Osteocyte (in vitro differentiated cells): ENCODE results near the gene SLC16A5. TPM values are rescaled to one million over a fixed set of nuclear protein-coding genes. Genes with fewer than 3 reads are reported as not detected.
"Not testable (repeated sequence)": the region's sequence is repeated elsewhere in the genome, so short reads cannot be mapped to it uniquely, and the experiment has no call there.

Source experiments
- DNase-seq: peaks from one replicate; pipeline ENCODE4 v3.0.0; 2021; ENCODE audit warnings: mixed read lengths; ENCODE audit not compliant: unreplicated experiment; ENCODE audit errors: extremely low spot score
- H3K27ac Mint-ChIP-seq: one replicate; pipeline ENCODE4 v1.8.0; 2021; ENCODE audit warnings: mild to moderate bottlenecking, mixed read lengths; ENCODE audit not compliant: unreplicated experiment
- H3K27me3 Mint-ChIP-seq: one replicate; pipeline ENCODE4 v1.8.0; 2021; ENCODE audit warnings: mixed read lengths; ENCODE audit not compliant: unreplicated experiment
- H3K36me3 Mint-ChIP-seq: one replicate; pipeline ENCODE4 v1.8.0; 2021; ENCODE audit warnings: mixed read lengths; ENCODE audit not compliant: unreplicated experiment
- H3K4me1 Mint-ChIP-seq: one replicate; pipeline ENCODE4 v1.8.0; 2021; ENCODE audit warnings: mixed read lengths; ENCODE audit not compliant: unreplicated experiment
- H3K4me3 Mint-ChIP-seq: one replicate; pipeline ENCODE4 v1.8.0; 2021; ENCODE audit warnings: mild to moderate bottlenecking, moderate library complexity, mixed read lengths; ENCODE audit not compliant: unreplicated experiment
- H3K9me3 Mint-ChIP-seq: one replicate; pipeline ENCODE4 v1.8.0; 2021; ENCODE audit warnings: mixed read lengths; ENCODE audit not compliant: unreplicated experiment
- CTCF ChIP-seq: fragments of 200-600 bp; sonication (generic); IDR thresholded peaks from 2 replicates; pipeline ENCODE4 v1.5.0; 2021; ENCODE audit warnings: antibody characterized with exemption, mild to moderate bottlenecking, moderate library complexity
- total RNA-seq: library from RNA; stranded (reverse); gene quantifications from 2 replicates; pipeline ENCODE4 v1.2.1, GENCODE V29; 2021

The SLC16A5 gene
- total RNA-seq, 1 donor from 2014 or later = 7.0 TPM

- Mint-ChIP-seq H3K9me3 (no peaks in the 10 kb centered on the region), H3K4me1 (peaks cover 11% of the 10 kb centered on the region), H3K27me3 (no peaks in the 10 kb centered on the region), H3K36me3 (peaks cover 10% of the 10 kb centered on the region), H3K4me3 (no peak overlapping the region), H3K27ac (no peak overlapping the region)
- no peak for TF ChIP-seq CTCF
- no peak for DNase-seq
Measured at GRCh38 chr17:75133001-75133400, 45.2 kb downstream of the SLC16A5 start.

GRCh38 chr17:75133607-75134347 is 46.0 kb downstream of the SLC16A5 start:
- H3K4me3 Mint-ChIP-seq, DNase-seq, H3K36me3 Mint-ChIP-seq, H3K9me3 Mint-ChIP-seq, H3K27me3 Mint-ChIP-seq: not testable (repeated sequence)
- Mint-ChIP-seq H3K27ac (peak overlapping the region; percentile 23), H3K4me1 (peaks cover 11% of the 10 kb centered on the region)

- H3K27ac Mint-ChIP-seq = peak overlapping the region; percentile 56
- no peaks in the 10 kb centered on the region for H3K27me3 Mint-ChIP-seq
- TF ChIP-seq CTCF = no peak
- peaks cover 12% of the 10 kb centered on the region for H3K36me3 Mint-ChIP-seq
- no peaks in the 10 kb centered on the region for H3K9me3 Mint-ChIP-seq
- no peak overlapping the region for H3K4me3 Mint-ChIP-seq
- H3K4me1 Mint-ChIP-seq = peaks cover 8% of the 10 kb centered on the region
- DNase-seq = no peak
Measured at GRCh38 chr17:75135452-75135851, 47.7 kb downstream of the SLC16A5 start.

- Mint-ChIP-seq H3K27me3 (no peaks in the 10 kb centered on the region), H3K4me3 (no peak overlapping the region), H3K4me1 (peaks cover 6% of the 10 kb centered on the region), H3K9me3 (no peaks in the 10 kb centered on the region), H3K36me3 (peaks cover 11% of the 10 kb centered on the region), H3K27ac (peak overlapping the region; percentile 56)
- TF ChIP-seq CTCF = no peak
- DNase-seq = no peak
Measured at GRCh38 chr17:75135946-75136345, 48.2 kb downstream of the SLC16A5 start.

GRCh38 chr17:75137762-75138161 is 50.0 kb downstream of the SLC16A5 start:
- H3K27me3 Mint-ChIP-seq, H3K9me3 Mint-ChIP-seq, H3K4me1 Mint-ChIP-seq, H3K4me3 Mint-ChIP-seq, DNase-seq, H3K27ac Mint-ChIP-seq: not testable (repeated sequence)
- peaks cover 18% of the 10 kb centered on the region for H3K36me3 Mint-ChIP-seq

- TF ChIP-seq CTCF = no peak
- H3K4me1 Mint-ChIP-seq = no peaks in the 10 kb centered on the region
- no peak for DNase-seq
- H3K36me3 Mint-ChIP-seq = peaks cover 18% of the 10 kb centered on the region
- H3K27me3 Mint-ChIP-seq = no peaks in the 10 kb centered on the region
- no peaks in the 10 kb centered on the region for H3K9me3 Mint-ChIP-seq
- H3K4me3 Mint-ChIP-seq = no peak overlapping the region
- H3K27ac Mint-ChIP-seq = no peak overlapping the region
Measured at GRCh38 chr17:75138519-75138918, 50.8 kb downstream of the SLC16A5 start.
